Parathyroid adenoma (tissue), 2 donors: Measurements from ENCODE around the gene CARMIL3.

Experiments
- H2AFZ ChIP-seq: fragments of 300-600 bp; sonication (generic); one replicate; pipeline ENCODE4 v1.7.0; 2017; ENCODE audit warnings: antibody characterized with exemption, mild to moderate bottlenecking
- H3K27ac ChIP-seq: fragments of 300-600 bp; sonication (generic); one replicate; pipeline ENCODE4 v1.7.0; 2017
- H3K27me3 ChIP-seq: fragments of 300-600 bp; sonication (generic); one replicate; pipeline ENCODE4 v1.7.0; 2017; ENCODE audit warnings: low read length; ENCODE audit not compliant: control insufficient read depth, insufficient read depth
- H3K36me3 ChIP-seq: fragments of 300-600 bp; sonication (generic); one replicate; pipeline ENCODE4 v1.7.0; 2017; ENCODE audit warnings: low read length; ENCODE audit not compliant: control insufficient read depth, insufficient read depth
- H3K4me1 ChIP-seq: fragments of 300-600 bp; sonication (generic); one replicate; pipeline ENCODE4 v1.7.0; 2017; ENCODE audit warnings: control low read depth
- H3K4me2 ChIP-seq: fragments of 300-600 bp; sonication (generic); one replicate; pipeline ENCODE4 v1.7.0; 2017; ENCODE audit warnings: low read length
- H3K4me3 ChIP-seq: fragments of 300-600 bp; sonication (generic); one replicate; pipeline ENCODE4 v1.7.0; 2017; ENCODE audit warnings: low read depth, low read length
- H3K79me2 ChIP-seq: fragments of 300-600 bp; sonication (generic); one replicate; pipeline ENCODE4 v1.7.0; 2017; ENCODE audit warnings: control low read depth
- H3K9ac ChIP-seq: fragments of 300-600 bp; sonication (generic); one replicate; pipeline ENCODE4 v1.7.0; 2017; ENCODE audit warnings: mild to moderate bottlenecking
- H3K9me3 ChIP-seq: fragments of 300-600 bp; sonication (generic); one replicate; pipeline ENCODE4 v1.7.0; 2017; ENCODE audit warnings: low read length; ENCODE audit not compliant: control insufficient read depth
- CTCF ChIP-seq: fragments of 300-600 bp; sonication (generic); IDR thresholded peaks from one replicate; pipeline ENCODE4 v1.7.0; 2017; ENCODE audit warnings: antibody characterized with exemption, mild to moderate bottlenecking
- donor health status: primary hyperparathyroidism.

CARMIL3 gene

DNA sequence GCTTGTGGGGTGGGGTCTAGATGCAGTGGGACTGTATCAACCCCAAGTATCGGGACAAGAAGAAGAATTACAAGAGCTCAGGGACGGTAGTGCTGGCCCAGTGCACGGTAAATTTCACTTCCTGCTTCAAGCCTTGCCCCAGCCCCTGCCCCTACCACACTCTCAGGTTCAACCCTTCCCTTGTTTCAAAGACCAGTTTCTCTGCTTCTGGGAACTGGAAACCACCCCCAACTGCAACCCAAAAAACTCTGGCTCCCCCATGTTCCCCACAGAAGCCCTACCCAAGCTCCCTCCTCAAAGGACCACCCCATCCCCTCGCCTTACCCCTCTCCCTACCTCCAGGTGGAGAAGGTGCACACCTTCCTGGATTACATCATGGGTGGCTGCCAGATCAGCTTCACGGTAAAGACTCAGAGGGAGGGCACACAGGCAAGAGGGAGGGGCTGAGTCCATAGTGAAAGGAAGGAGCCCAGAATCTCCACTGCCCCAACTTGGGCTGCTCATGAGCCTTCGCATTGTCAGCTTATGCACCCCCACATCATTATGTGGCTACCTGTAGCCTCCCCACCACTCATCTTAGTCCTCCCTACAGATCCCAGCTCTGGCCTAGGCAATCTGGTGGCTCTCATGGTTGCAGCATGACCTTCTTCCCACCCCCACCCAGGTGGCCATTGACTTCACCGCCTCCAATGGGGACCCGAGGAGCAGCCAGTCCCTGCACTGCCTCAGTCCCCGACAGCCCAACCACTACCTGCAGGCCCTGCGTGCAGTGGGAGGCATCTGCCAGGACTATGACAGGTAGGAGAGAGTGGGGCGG lies 23.9 kb downstream of the CARMIL3 start:
- Histone ChIP-seq H3K79me2 (no peaks in the 10 kb centered on the region), H3K4me2 (no peak overlapping the region), H3K9me3 (no peaks in the 10 kb centered on the region), H3K27ac (no peak overlapping the region), H3K4me3 (no peak overlapping the region), H3K4me1 (peaks cover 44% of the 10 kb centered on the region), H3K27me3 (no peaks in the 10 kb centered on the region), H2AFZ (peak overlapping the region; percentile 28), H3K36me3 (no peaks in the 10 kb centered on the region), H3K9ac (no peak overlapping the region)
- no peak for TF ChIP-seq CTCF

DNA sequence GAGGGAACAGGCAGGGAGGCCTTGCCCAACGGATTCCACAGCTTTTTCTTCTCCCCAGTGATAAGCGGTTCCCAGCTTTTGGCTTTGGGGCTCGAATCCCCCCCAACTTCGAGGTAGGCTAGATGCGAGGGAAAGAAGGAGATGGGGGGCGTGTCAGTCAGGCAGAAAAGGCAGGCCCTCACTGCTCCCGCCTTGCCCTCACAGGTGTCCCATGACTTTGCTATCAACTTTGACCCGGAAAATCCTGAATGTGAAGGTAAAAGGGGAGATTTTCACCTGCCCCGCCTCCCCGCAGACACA lies 24.4 kb downstream of the CARMIL3 start:
- no peak overlapping the region for H3K4me3 ChIP-seq
- no peak overlapping the region for H3K4me2 ChIP-seq
- no peak for TF ChIP-seq CTCF
- no peaks in the 10 kb centered on the region for H3K79me2 ChIP-seq
- no peaks in the 10 kb centered on the region for H3K9me3 ChIP-seq
- H3K36me3 ChIP-seq, result no peaks in the 10 kb centered on the region
- peaks cover 47% of the 10 kb centered on the region for H3K4me1 ChIP-seq
- H2AFZ ChIP-seq, result peak overlapping the region; percentile 28
- no peaks in the 10 kb centered on the region for H3K27me3 ChIP-seq
- no peak overlapping the region for H3K9ac ChIP-seq
- H3K27ac ChIP-seq, result no peak overlapping the region

GRCh38 chr14:24077086-24077485 lies 25.3 kb downstream of the CARMIL3 start:
- Histone ChIP-seq H3K36me3 (no peaks in the 10 kb centered on the region), H2AFZ (no peak overlapping the region), H3K9me3 (no peaks in the 10 kb centered on the region), H3K27me3 (no peaks in the 10 kb centered on the region), H3K27ac (no peak overlapping the region), H3K79me2 (no peaks in the 10 kb centered on the region), H3K4me1 (peaks cover 48% of the 10 kb centered on the region), H3K4me2 (no peak overlapping the region), H3K4me3 (no peak overlapping the region), H3K9ac (no peak overlapping the region)
- no peak for TF ChIP-seq CTCF

GRCh38 chr14:24078146-24078545 lies 26.3 kb downstream of the CARMIL3 start:
- Histone ChIP-seq H3K79me2 (no peaks in the 10 kb centered on the region), H3K9me3 (no peaks in the 10 kb centered on the region), H3K4me2 (no peak overlapping the region), H3K27me3 (no peaks in the 10 kb centered on the region), H3K9ac (no peak overlapping the region), H3K4me3 (no peak overlapping the region), H3K36me3 (no peaks in the 10 kb centered on the region), H3K27ac (no peak overlapping the region), H2AFZ (no peak overlapping the region), H3K4me1 (peaks cover 43% of the 10 kb centered on the region)
- TF ChIP-seq CTCF, result no peak

- no peak overlapping the region for H3K9ac ChIP-seq
- peak overlapping the region; percentile 31 for H2AFZ ChIP-seq
- H3K4me3 ChIP-seq, result no peak overlapping the region
- no peaks in the 10 kb centered on the region for H3K79me2 ChIP-seq
- no peaks in the 10 kb centered on the region for H3K36me3 ChIP-seq
- H3K4me1 ChIP-seq, result peaks cover 34% of the 10 kb centered on the region
- no peaks in the 10 kb centered on the region for H3K27me3 ChIP-seq
- peak overlapping the region; percentile 97 for H3K27ac ChIP-seq
- no peak for TF ChIP-seq CTCF
- H3K4me2 ChIP-seq, result no peak overlapping the region
- no peaks in the 10 kb centered on the region for H3K9me3 ChIP-seq
Measured at GRCh38 chr14:24079491-24080141, 27.8 kb downstream of the CARMIL3 start.
